Right hindlimb (tissue), 1 donor: ENCODE data around the gene ZSCAN25.
A peak's percentile ranks its signal among the peaks of the same experiment; 100 is the strongest.
"Not testable (repeated sequence)": the region's sequence is repeated elsewhere in the genome, so short reads cannot be mapped to it uniquely, and the experiment has no call there.

Experiments used
- DNase-seq: peaks from one replicate; pipeline ENCODE4 v3.0.0-alpha.2; 2018

Gene ZSCAN25

GRCh38 chr7:99651290-99651689, 34.5 kb downstream of the ZSCAN25 start:
- DNase-seq: no peak

GRCh38 chr7:99652671-99653070, 35.9 kb downstream of the ZSCAN25 start:
- no peak for DNase-seq

- DNase-seq: not testable (repeated sequence)
These were observed 36.5 kb downstream of the ZSCAN25 start for GRCh38 chr7:99653269-99653668.

GRCh38 chr7:99653754-99654153, 37.0 kb downstream of the ZSCAN25 start:
- DNase-seq: no peak

- DNase-seq: not testable (repeated sequence)
These were observed 37.9 kb downstream of the ZSCAN25 start for GRCh38 chr7:99654626-99655025.

- DNase-seq: not testable (repeated sequence)
These were observed 41.1 kb downstream of the ZSCAN25 start for GRCh38 chr7:99657879-99658278.

GRCh38 chr7:99665312-99666012, 48.7 kb downstream of the ZSCAN25 start:
- no peak for DNase-seq

GRCh38 chr7:99666013-99666395, 49.3 kb downstream of the ZSCAN25 start:
- no peak for DNase-seq

- DNase-seq: no peak
These were observed 50.4 kb downstream of the ZSCAN25 start for GRCh38 chr7:99667179-99667578.

GRCh38 chr7:99668541-99668940, 51.8 kb downstream of the ZSCAN25 start:
- DNase-seq: no peak

- DNase-seq: no peak
These were observed 53.0 kb downstream of the ZSCAN25 start for GRCh38 chr7:99669782-99670181.

GRCh38 chr7:99672573-99672972, 55.8 kb downstream of the ZSCAN25 start:
- no peak for DNase-seq

- no peak for DNase-seq
These were observed 58.4 kb downstream of the ZSCAN25 start for GRCh38 chr7:99674995-99675742.

- DNase-seq: no peak
These were observed 60.4 kb downstream of the ZSCAN25 start for GRCh38 chr7:99677013-99677647.

GRCh38 chr7:99677648-99678045, 60.9 kb downstream of the ZSCAN25 start:
- DNase-seq: no peak

GRCh38 chr7:99679032-99679399, 62.3 kb downstream of the ZSCAN25 start:
- DNase-seq: no peak

- peak; percentile 64 for DNase-seq
These were observed 62.9 kb downstream of the ZSCAN25 start, which contains the start of gene CYP3A5 for GRCh38 chr7:99679400-99680191. TSS of gene CYP3A5 (minus strand) at chr7:99679996. CDS start at chr7:99679896, 100 bp downstream.
